WTC11 (cell line): Measurements from ENCODE around the gene SND1. TPM values are rescaled to one million over a fixed set of nuclear protein-coding genes. Genes with fewer than 3 reads are reported as not detected.

Experiments
- ATAC-seq: fragments of 200-7000 bp; cut with Tn5 transposase; 2 replicates; pipeline ENCODE4 v1.10.0; 2021; ENCODE audit warnings: mild to moderate bottlenecking, moderate library complexity
- CTCF ChIA-PET: fragments of 300-600 bp; sonication (Branson Sonifier 250); formaldehyde crosslinking; loops from one replicate; lab custom pipeline; 2021; ENCODE audit warnings: antibody characterized with exemption; lab: Charles Lee
- POLR2A ChIA-PET: fragments of 350-600 bp; sonication (Branson Sonifier 250); formaldehyde crosslinking; loops from one replicate; lab custom pipeline; 2021; ENCODE audit warnings: antibody characterized with exemption; lab: Charles Lee
- DNase-seq: peaks from one replicate; pipeline ENCODE4 v3.0.0; 2021; ENCODE audit warnings: low spot score
- H3K27ac Mint-ChIP-seq: 2 replicates; pipeline ENCODE4 v1.8.0; 2021; ENCODE audit warnings: mixed read lengths
- H3K27me3 Mint-ChIP-seq: 2 replicates; pipeline ENCODE4 v1.8.0; 2021; ENCODE audit warnings: low read depth, mild to moderate bottlenecking, moderate library complexity, mixed read lengths
- H3K36me3 Mint-ChIP-seq: 2 replicates; pipeline ENCODE4 v1.8.0; 2021; ENCODE audit warnings: mixed read lengths
- H3K4me1 Mint-ChIP-seq: 2 replicates; pipeline ENCODE4 v1.8.0; 2022; ENCODE audit warnings: mixed read lengths
- H3K4me3 Mint-ChIP-seq: 2 replicates; pipeline ENCODE4 v1.8.0; 2021; ENCODE audit warnings: mild to moderate bottlenecking, moderate library complexity, mixed read lengths
- H3K9me3 Mint-ChIP-seq: 2 replicates; pipeline ENCODE4 v1.8.0; 2021; ENCODE audit warnings: mixed read lengths
- CBFB ChIP-seq: sonication (generic); formaldehyde crosslinking; IDR thresholded peaks from 2 replicates; pipeline ENCODE4 v1.8.1; 2022; ENCODE audit warnings: mild to moderate bottlenecking, low read depth, missing genetic modification reagents
- E2F5 ChIP-seq: sonication (generic); formaldehyde crosslinking; IDR thresholded peaks from 2 replicates; pipeline ENCODE4 v1.8.1; 2022; ENCODE audit warnings: mild to moderate bottlenecking, moderate library complexity, missing genetic modification reagents
- ETV6 ChIP-seq: sonication (generic); formaldehyde crosslinking; IDR thresholded peaks from 2 replicates; pipeline ENCODE4 v1.8.1; 2022; ENCODE audit warnings: mild to moderate bottlenecking, missing genetic modification reagents
- MXD4 ChIP-seq: fragments of 250-450 bp; sonication (Bioruptor Pico); IDR thresholded peaks from 2 replicates; pipeline ENCODE4 v1.8.0; 2021; ENCODE audit warnings: mild to moderate bottlenecking, moderate library complexity, borderline replicate concordance
- NFE2L1 ChIP-seq: sonication (generic); formaldehyde crosslinking; IDR thresholded peaks from 2 replicates; pipeline ENCODE4 v1.8.1; 2023; ENCODE audit warnings: missing genetic modification reagents
- NR1H2 ChIP-seq: sonication (generic); formaldehyde crosslinking; IDR thresholded peaks from 2 replicates; pipeline ENCODE4 v1.9.0; 2021; ENCODE audit warnings: mild to moderate bottlenecking, moderate library complexity, missing genetic modification reagents
- PREB ChIP-seq: sonication (generic); formaldehyde crosslinking; IDR thresholded peaks from 2 replicates; pipeline ENCODE4 v1.8.1; 2022; ENCODE audit warnings: mild to moderate bottlenecking, missing genetic modification reagents, moderate library complexity, borderline replicate concordance
- RORB ChIP-seq: fragments of 250-450 bp; sonication (Bioruptor Pico); IDR thresholded peaks from 2 replicates; pipeline ENCODE4 v1.9.0; 2021; ENCODE audit warnings: mild to moderate bottlenecking
- SMAD4 ChIP-seq: sonication (generic); formaldehyde crosslinking; IDR thresholded peaks from 2 replicates; pipeline ENCODE4 v1.8.0; 2022; ENCODE audit warnings: mild to moderate bottlenecking, missing genetic modification reagents
- total RNA-seq: library from RNA; stranded (reverse); gene quantifications from 3 replicates; pipeline ENCODE4 v1.2.3, GENCODE V29; 2021
- TF ChIP-seq, protein P1 (sequence below): fragments of 250-450 bp; sonication (Bioruptor Pico); conservative IDR thresholded peaks from 2 replicates; pipeline ENCODE4 v1.9.0; 2021; ENCODE audit warnings: mild to moderate bottlenecking
- TF ChIP-seq, protein P2 (sequence below): sonication (generic); formaldehyde crosslinking; conservative IDR thresholded peaks from 2 replicates; pipeline ENCODE4 v1.8.1; 2022; ENCODE audit warnings: mild to moderate bottlenecking, missing genetic modification reagents
- TF ChIP-seq, protein P3 (sequence below): fragments of 200-600 bp; IDR thresholded peaks from 2 replicates; pipeline ENCODE4 v1.8.0; 2022; ENCODE audit warnings: antibody characterized with exemption
- TF ChIP-seq, protein P4 (sequence below): fragments of 250-450 bp; sonication (Bioruptor Pico); IDR thresholded peaks from 2 replicates; pipeline ENCODE4 v1.9.0; 2021; ENCODE audit warnings: mild to moderate bottlenecking, borderline replicate concordance

Gene SND1
- total RNA-seq, 1 experiment from 2014 or later = 261 TPM

GRCh38 chr7:127813991-127814541 lies 162.1 kb downstream of the SND1 start (continued):
- TF ChIP-seq PREB = no peak
- TF ChIP-seq, all 79 proteins: peak for 0

GRCh38 chr7:127815631-127816145 lies 163.7 kb downstream of the SND1 start:
- Mint-ChIP-seq H3K36me3 (no peaks in the 10 kb centered on the region), H3K4me3 (no peak overlapping the region), H3K27ac (peak overlapping the region; percentile 63; the same call in 1 of the 2 replicates), H3K27me3 (no peaks in the 10 kb centered on the region), H3K9me3 (no peaks in the 10 kb centered on the region), H3K4me1 (peaks cover 75% of the 10 kb centered on the region)
- DNase-seq (no peak), ATAC-seq (no peak)
- CTCF ChIA-PET = interaction anchor here (0.7 to 1.6 kb wide), 3 partner anchors 23 to 1021 kb away, joined by 3 to 10 read pairs (median 3); no protein-coding TSS in a partner anchor
- POLR2A ChIA-PET = interaction anchor here (1.5 kb wide), 1 partner anchor 24 kb away, joined by 4 read pairs; no protein-coding TSS in a partner anchor
- TF ChIP-seq NFE2L1 (CRISPR knock-in tag) (no peak), ETV6 (CRISPR knock-in tag) (no peak), MXD4 (CRISPR knock-in tag) (no peak), CBFB (CRISPR knock-in tag) (no peak), NR1H2 (CRISPR knock-in tag) (no peak), SMAD4 (CRISPR knock-in tag) (no peak), E2F5 (CRISPR knock-in tag) (no peak), RORB (CRISPR knock-in tag) (no peak)
- TF ChIP-seq, protein P1, sequence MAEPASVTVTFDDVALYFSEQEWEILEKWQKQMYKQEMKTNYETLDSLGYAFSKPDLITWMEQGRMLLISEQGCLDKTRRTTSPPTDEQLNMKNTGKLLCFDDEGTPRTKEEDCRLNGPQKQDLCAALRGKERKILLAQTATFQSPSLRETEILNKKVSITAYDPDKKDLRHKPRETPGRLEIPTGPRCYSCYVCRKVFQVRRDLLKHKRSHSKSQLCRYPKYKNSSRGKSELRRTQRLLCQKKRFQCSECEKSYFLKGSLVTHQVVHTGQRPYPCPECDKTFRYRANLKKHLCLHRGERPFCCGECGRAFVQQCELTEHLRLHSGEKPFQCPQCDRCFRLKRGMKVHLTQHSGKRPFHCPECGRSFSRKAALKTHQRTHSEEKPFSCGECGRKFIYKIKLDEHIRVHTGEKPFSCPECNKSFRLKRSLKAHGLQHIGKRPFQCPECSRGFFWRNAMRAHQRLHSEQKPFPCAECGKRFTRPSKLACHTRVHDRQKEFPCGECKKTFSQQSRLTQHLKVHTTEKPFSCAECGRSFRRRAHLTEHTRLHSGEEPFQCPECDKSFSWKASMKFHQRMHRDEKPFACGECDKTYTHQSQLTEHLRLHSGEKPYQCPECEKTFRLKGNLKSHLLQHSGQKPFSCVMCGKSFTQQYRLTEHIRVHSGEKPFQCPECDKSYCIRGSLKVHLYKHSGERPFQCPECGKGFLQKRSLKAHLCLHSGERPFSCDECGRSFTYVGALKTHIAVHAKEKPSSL (CRISPR knock-in tag) = no peak
- TF ChIP-seq, protein P2, sequence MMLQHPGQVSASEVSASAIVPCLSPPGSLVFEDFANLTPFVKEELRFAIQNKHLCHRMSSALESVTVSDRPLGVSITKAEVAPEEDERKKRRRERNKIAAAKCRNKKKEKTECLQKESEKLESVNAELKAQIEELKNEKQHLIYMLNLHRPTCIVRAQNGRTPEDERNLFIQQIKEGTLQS (CRISPR knock-in tag) = no peak
- TF ChIP-seq, protein P3, sequence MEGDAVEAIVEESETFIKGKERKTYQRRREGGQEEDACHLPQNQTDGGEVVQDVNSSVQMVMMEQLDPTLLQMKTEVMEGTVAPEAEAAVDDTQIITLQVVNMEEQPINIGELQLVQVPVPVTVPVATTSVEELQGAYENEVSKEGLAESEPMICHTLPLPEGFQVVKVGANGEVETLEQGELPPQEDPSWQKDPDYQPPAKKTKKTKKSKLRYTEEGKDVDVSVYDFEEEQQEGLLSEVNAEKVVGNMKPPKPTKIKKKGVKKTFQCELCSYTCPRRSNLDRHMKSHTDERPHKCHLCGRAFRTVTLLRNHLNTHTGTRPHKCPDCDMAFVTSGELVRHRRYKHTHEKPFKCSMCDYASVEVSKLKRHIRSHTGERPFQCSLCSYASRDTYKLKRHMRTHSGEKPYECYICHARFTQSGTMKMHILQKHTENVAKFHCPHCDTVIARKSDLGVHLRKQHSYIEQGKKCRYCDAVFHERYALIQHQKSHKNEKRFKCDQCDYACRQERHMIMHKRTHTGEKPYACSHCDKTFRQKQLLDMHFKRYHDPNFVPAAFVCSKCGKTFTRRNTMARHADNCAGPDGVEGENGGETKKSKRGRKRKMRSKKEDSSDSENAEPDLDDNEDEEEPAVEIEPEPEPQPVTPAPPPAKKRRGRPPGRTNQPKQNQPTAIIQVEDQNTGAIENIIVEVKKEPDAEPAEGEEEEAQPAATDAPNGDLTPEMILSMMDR = no peak
- TF ChIP-seq, protein P4, sequence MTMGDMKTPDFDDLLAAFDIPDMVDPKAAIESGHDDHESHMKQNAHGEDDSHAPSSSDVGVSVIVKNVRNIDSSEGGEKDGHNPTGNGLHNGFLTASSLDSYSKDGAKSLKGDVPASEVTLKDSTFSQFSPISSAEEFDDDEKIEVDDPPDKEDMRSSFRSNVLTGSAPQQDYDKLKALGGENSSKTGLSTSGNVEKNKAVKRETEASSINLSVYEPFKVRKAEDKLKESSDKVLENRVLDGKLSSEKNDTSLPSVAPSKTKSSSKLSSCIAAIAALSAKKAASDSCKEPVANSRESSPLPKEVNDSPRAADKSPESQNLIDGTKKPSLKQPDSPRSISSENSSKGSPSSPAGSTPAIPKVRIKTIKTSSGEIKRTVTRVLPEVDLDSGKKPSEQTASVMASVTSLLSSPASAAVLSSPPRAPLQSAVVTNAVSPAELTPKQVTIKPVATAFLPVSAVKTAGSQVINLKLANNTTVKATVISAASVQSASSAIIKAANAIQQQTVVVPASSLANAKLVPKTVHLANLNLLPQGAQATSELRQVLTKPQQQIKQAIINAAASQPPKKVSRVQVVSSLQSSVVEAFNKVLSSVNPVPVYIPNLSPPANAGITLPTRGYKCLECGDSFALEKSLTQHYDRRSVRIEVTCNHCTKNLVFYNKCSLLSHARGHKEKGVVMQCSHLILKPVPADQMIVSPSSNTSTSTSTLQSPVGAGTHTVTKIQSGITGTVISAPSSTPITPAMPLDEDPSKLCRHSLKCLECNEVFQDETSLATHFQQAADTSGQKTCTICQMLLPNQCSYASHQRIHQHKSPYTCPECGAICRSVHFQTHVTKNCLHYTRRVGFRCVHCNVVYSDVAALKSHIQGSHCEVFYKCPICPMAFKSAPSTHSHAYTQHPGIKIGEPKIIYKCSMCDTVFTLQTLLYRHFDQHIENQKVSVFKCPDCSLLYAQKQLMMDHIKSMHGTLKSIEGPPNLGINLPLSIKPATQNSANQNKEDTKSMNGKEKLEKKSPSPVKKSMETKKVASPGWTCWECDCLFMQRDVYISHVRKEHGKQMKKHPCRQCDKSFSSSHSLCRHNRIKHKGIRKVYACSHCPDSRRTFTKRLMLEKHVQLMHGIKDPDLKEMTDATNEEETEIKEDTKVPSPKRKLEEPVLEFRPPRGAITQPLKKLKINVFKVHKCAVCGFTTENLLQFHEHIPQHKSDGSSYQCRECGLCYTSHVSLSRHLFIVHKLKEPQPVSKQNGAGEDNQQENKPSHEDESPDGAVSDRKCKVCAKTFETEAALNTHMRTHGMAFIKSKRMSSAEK = no peak
